ENCODE data around the gene PTCH2. TPM values are rescaled to one million over a fixed set of nuclear protein-coding genes. Genes with fewer than 3 reads are reported as not detected.

The PTCH2 gene
- total RNA-seq, 2 donors from 2014 or later: 0.32 to 31.9 TPM

GRCh38 chr1:44786841-44787426 lies 56.1 kb downstream of the PTCH2 start:
- Histone ChIP-seq H3K27me3 (replicated peaks; ENCODE audit: insufficient read depth) (no peaks in the 10 kb centered on the region), H3K27ac (peak overlapping the region in 1 of 2 donors; percentile 24), H3K36me3 (no peaks in the 10 kb centered on the region), H3K9me3 (no peaks in the 10 kb centered on the region), H3K4me1 (replicated peaks) (no peaks in the 10 kb centered on the region), H3K4me3 (no peak overlapping the region)
- 82% methylated on average over 9 of the region's 9 CpGs for WGBS
- TF ChIP-seq CTCF (IDR thresholded peaks at IDR 0.05) (no peak), POLR2AphosphoS5 (IDR thresholded peaks at IDR 0.05) (no peak), POLR2A (IDR thresholded peaks at IDR 0.05) (no peak)
- intact Hi-C loops (cut with DNase I): loop anchor here (5.0 kb wide), 1 partner anchor 55 kb away; the partner anchor contains the start of gene RNU5D-1
- no peak for DNase-seq (ENCODE audit: low spot score)

GRCh38 chr1:44786138-44786840 lies 56.8 kb downstream of the PTCH2 start:
- Histone ChIP-seq H3K27ac (peak overlapping the region in 1 of 2 donors; percentile 24), H3K36me3 (no peaks in the 10 kb centered on the region), H3K27me3 (replicated peaks; ENCODE audit: insufficient read depth) (no peaks in the 10 kb centered on the region), H3K9me3 (no peaks in the 10 kb centered on the region), H3K4me1 (replicated peaks) (no peaks in the 10 kb centered on the region), H3K4me3 (peak overlapping the region; percentile 21 to 31)
- TF ChIP-seq POLR2AphosphoS5 (IDR thresholded peaks at IDR 0.05) (peak; percentile 47), CTCF (IDR thresholded peaks at IDR 0.05) (peak; percentile 91 to 99 (median 96)), POLR2A (IDR thresholded peaks at IDR 0.05) (no peak)
- DNase-seq (ENCODE audit: low spot score): peak; percentile 54
- 9% methylated on average over 22 of the region's 49 CpGs for WGBS
- intact Hi-C loops (cut with DNase I): loop anchor here (5.0 kb wide), 1 partner anchor 54 kb away; the partner anchor contains the start of gene RNU5D-1

- peak overlapping the region in 1 of 2 donors; percentile 31 for H3K4me3 ChIP-seq
- intact Hi-C loops (cut with DNase I): loop anchor here (5.0 kb wide), 1 partner anchor 53 kb away; the partner anchor contains the start of gene RNU5D-1
- peak overlapping the region in 1 of 2 donors; percentile 24 for H3K27ac ChIP-seq
- DNase-seq (ENCODE audit: low spot score): no peak
- H3K36me3 ChIP-seq: no peaks in the 10 kb centered on the region
- no peaks in the 10 kb centered on the region for H3K4me1 ChIP-seq (replicated peaks)
- TF ChIP-seq POLR2AphosphoS5 (IDR thresholded peaks at IDR 0.05) (no peak), POLR2A (IDR thresholded peaks at IDR 0.05) (no peak), CTCF (IDR thresholded peaks at IDR 0.05) (no peak)
- 35% methylated on average over 11 of the region's 11 CpGs for WGBS
- H3K9me3 ChIP-seq: no peaks in the 10 kb centered on the region
- no peaks in the 10 kb centered on the region for H3K27me3 ChIP-seq (replicated peaks; ENCODE audit: insufficient read depth)
Observed at GRCh38 chr1:44785501-44786137, 57.4 kb downstream of the PTCH2 start.

GRCh38 chr1:44785029-44785380 lies 58.0 kb downstream of the PTCH2 start:
- Histone ChIP-seq H3K27ac (no peak overlapping the region), H3K4me1 (replicated peaks) (no peaks in the 10 kb centered on the region), H3K36me3 (no peaks in the 10 kb centered on the region), H3K9me3 (no peaks in the 10 kb centered on the region), H3K4me3 (no peak overlapping the region), H3K27me3 (replicated peaks; ENCODE audit: insufficient read depth) (no peaks in the 10 kb centered on the region)
- TF ChIP-seq POLR2AphosphoS5 (IDR thresholded peaks at IDR 0.05): no peak
- no peak for TF ChIP-seq POLR2A (IDR thresholded peaks at IDR 0.05)
- no peak for DNase-seq (ENCODE audit: low spot score)
- WGBS: 64% methylated on average over 6 of the region's 6 CpGs
- intact Hi-C loops (cut with DNase I): loop anchor here (5.0 kb wide), 1 partner anchor 53 kb away; the partner anchor contains the start of gene RNU5D-1

Measured in prostate gland (tissue), 2 donors.